Subcutaneous abdominal adipose tissue (tissue), 5 donors: ENCODE data around the gene TLE7.

Experiments
- H3K27ac ChIP-seq: one replicate; pipeline ENCODE4 v1.7.0; 2013; ENCODE audit warnings: low read depth, mild to moderate bottlenecking, inconsistent platforms, low read length, moderate library complexity
- H3K27me3 ChIP-seq, 5 donors: one replicate each; pipeline ENCODE4 v1.7.0; 2013; ENCODE audit warnings: low read length in 5 of 5, inconsistent platforms in 1 of 5; ENCODE audit not compliant: control insufficient read depth in 5 of 5, insufficient read depth in 4 of 5
- H3K36me3 ChIP-seq, 5 donors: one replicate each; pipeline ENCODE4 v1.7.0; 2013; ENCODE audit warnings: low read length in 5 of 5; ENCODE audit not compliant: control insufficient read depth in 5 of 5, insufficient read depth in 5 of 5
- H3K4me1 ChIP-seq, 5 donors: one replicate each; pipeline ENCODE4 v1.7.0; 2013; ENCODE audit warnings: low read length in 5 of 5, mild to moderate bottlenecking in 3 of 5, moderate library complexity in 1 of 5; ENCODE audit not compliant: control insufficient read depth in 5 of 5, insufficient read depth in 5 of 5
- H3K4me3 ChIP-seq, 5 donors: one replicate each; pipeline ENCODE4 v1.7.0; 2013; ENCODE audit warnings: low read length in 5 of 5, low read depth in 1 of 5
- H3K9ac ChIP-seq, 5 donors: one replicate each; pipeline ENCODE4 v1.7.0; 2013; ENCODE audit warnings: low read length in 5 of 5, mild to moderate bottlenecking in 4 of 5, moderate library complexity in 3 of 5
- H3K9me3 ChIP-seq, 5 donors: one replicate each; pipeline ENCODE4 v1.7.0; 2013; ENCODE audit warnings: low read length in 5 of 5; ENCODE audit not compliant: control insufficient read depth in 5 of 5
- donor health status: healthy.
- donor health status: healthy.
- donor health status: healthy.
- donor health status: healthy.
- donor health status: healthy.

Gene TLE7

GRCh38 chr16:71407731-71408130 is 34.1 kb downstream of the TLE7 start:
- Histone ChIP-seq H3K36me3 (no peaks in the 10 kb centered on the region), H3K27me3 (peaks cover 7 to 22% (median 12%) of the 10 kb centered on the region in 5 donors), H3K27ac (no peak overlapping the region), H3K4me3 (no peak overlapping the region), H3K9ac (no peak overlapping the region), H3K9me3 (peaks cover 0 to 3% (median 0%) of the 10 kb centered on the region in 5 donors), H3K4me1 (peaks cover 0 to 6% (median 3%) of the 10 kb centered on the region in 5 donors)

GRCh38 chr16:71406724-71407123 is 35.1 kb downstream of the TLE7 start:
- H3K4me3 ChIP-seq, result no peak overlapping the region
- peaks cover 9 to 21% (median 13%) of the 10 kb centered on the region in 5 donors for H3K27me3 ChIP-seq
- peaks cover 0 to 3% (median 0%) of the 10 kb centered on the region in 5 donors for H3K9me3 ChIP-seq
- no peak overlapping the region for H3K27ac ChIP-seq
- no peaks in the 10 kb centered on the region for H3K4me1 ChIP-seq
- H3K36me3 ChIP-seq, result no peaks in the 10 kb centered on the region
- no peak overlapping the region for H3K9ac ChIP-seq

- Histone ChIP-seq H3K4me3 (no peak overlapping the region), H3K36me3 (no peaks in the 10 kb centered on the region), H3K27me3 (peaks cover 9 to 22% (median 14%) of the 10 kb centered on the region in 5 donors), H3K9ac (no peak overlapping the region), H3K9me3 (peaks cover 0 to 3% (median 0%) of the 10 kb centered on the region in 5 donors), H3K27ac (no peak overlapping the region), H3K4me1 (no peaks in the 10 kb centered on the region)
These were observed 35.5 kb downstream of the TLE7 start for GRCh38 chr16:71406316-71406715.

- Histone ChIP-seq H3K9me3 (peaks cover 0 to 3% (median 0%) of the 10 kb centered on the region in 5 donors), H3K27ac (no peak overlapping the region), H3K4me1 (no peaks in the 10 kb centered on the region), H3K27me3 (peaks cover 5 to 15% (median 7%) of the 10 kb centered on the region in 5 donors), H3K36me3 (no peaks in the 10 kb centered on the region), H3K4me3 (no peak overlapping the region), H3K9ac (no peak overlapping the region)
These were observed 37.5 kb downstream of the TLE7 start for GRCh38 chr16:71404364-71404763.

GRCh38 chr16:71402674-71403073 is 39.2 kb downstream of the TLE7 start:
- no peak overlapping the region for H3K27ac ChIP-seq
- no peaks in the 10 kb centered on the region for H3K4me1 ChIP-seq
- H3K9me3 ChIP-seq, result peaks cover 0 to 3% (median 0%) of the 10 kb centered on the region in 5 donors
- H3K4me3 ChIP-seq, result no peak overlapping the region
- no peak overlapping the region for H3K9ac ChIP-seq
- peaks cover 5 to 12% (median 7%) of the 10 kb centered on the region in 5 donors for H3K27me3 ChIP-seq
- no peaks in the 10 kb centered on the region for H3K36me3 ChIP-seq

- Histone ChIP-seq H3K9me3 (peaks cover 0 to 3% (median 0%) of the 10 kb centered on the region in 5 donors), H3K9ac (no peak overlapping the region), H3K4me3 (no peak overlapping the region), H3K27ac (no peak overlapping the region), H3K4me1 (no peaks in the 10 kb centered on the region), H3K27me3 (peaks cover 5 to 12% (median 7%) of the 10 kb centered on the region in 5 donors), H3K36me3 (no peaks in the 10 kb centered on the region)
These were observed 39.8 kb downstream of the TLE7 start for GRCh38 chr16:71402007-71402406.

- no peak overlapping the region for H3K27ac ChIP-seq
- no peak overlapping the region for H3K9ac ChIP-seq
- peaks cover 5 to 10% (median 7%) of the 10 kb centered on the region in 5 donors for H3K27me3 ChIP-seq
- H3K9me3 ChIP-seq, result peaks cover 0 to 3% (median 0%) of the 10 kb centered on the region in 5 donors
- no peak overlapping the region for H3K4me3 ChIP-seq
- no peaks in the 10 kb centered on the region for H3K36me3 ChIP-seq
- H3K4me1 ChIP-seq, result no peaks in the 10 kb centered on the region
These were observed 41.9 kb downstream of the TLE7 start for GRCh38 chr16:71399801-71400563.

GRCh38 chr16:71396594-71396993 is 45.3 kb downstream of the TLE7 start:
- no peaks in the 10 kb centered on the region for H3K36me3 ChIP-seq
- no peak overlapping the region for H3K27ac ChIP-seq
- no peak overlapping the region for H3K4me3 ChIP-seq
- H3K9ac ChIP-seq, result no peak overlapping the region
- no peaks in the 10 kb centered on the region for H3K4me1 ChIP-seq
- no peaks in the 10 kb centered on the region for H3K9me3 ChIP-seq
- no peaks in the 10 kb centered on the region for H3K27me3 ChIP-seq

GRCh38 chr16:71389330-71389729 is 52.5 kb downstream of the TLE7 start:
- H3K36me3 ChIP-seq, result peaks cover 2 to 26% (median 24%) of the 10 kb centered on the region in 5 donors
- H3K27ac ChIP-seq, result no peak overlapping the region
- no peak overlapping the region for H3K4me3 ChIP-seq
- no peaks in the 10 kb centered on the region for H3K4me1 ChIP-seq
- H3K9me3 ChIP-seq, result no peaks in the 10 kb centered on the region
- H3K9ac ChIP-seq, result no peak overlapping the region
- peaks cover 0 to 5% (median 3%) of the 10 kb centered on the region in 5 donors for H3K27me3 ChIP-seq

GRCh38 chr16:71387045-71387871 is 54.6 kb downstream of the TLE7 start:
- Histone ChIP-seq H3K36me3 (peaks cover 2 to 39% (median 37%) of the 10 kb centered on the region in 5 donors), H3K9ac (no peak overlapping the region), H3K4me3 (no peak overlapping the region)

More at GRCh38 chr16:71387045-71387871, 54.6 kb downstream of the TLE7 start:
- no peaks in the 10 kb centered on the region for H3K9me3 ChIP-seq
- peaks cover 0 to 5% (median 0%) of the 10 kb centered on the region in 5 donors for H3K4me1 ChIP-seq
- peaks cover 0 to 5% (median 3%) of the 10 kb centered on the region in 5 donors for H3K27me3 ChIP-seq
- no peak overlapping the region for H3K27ac ChIP-seq
